ENCODE data around the gene CHIC1.

DNA sequence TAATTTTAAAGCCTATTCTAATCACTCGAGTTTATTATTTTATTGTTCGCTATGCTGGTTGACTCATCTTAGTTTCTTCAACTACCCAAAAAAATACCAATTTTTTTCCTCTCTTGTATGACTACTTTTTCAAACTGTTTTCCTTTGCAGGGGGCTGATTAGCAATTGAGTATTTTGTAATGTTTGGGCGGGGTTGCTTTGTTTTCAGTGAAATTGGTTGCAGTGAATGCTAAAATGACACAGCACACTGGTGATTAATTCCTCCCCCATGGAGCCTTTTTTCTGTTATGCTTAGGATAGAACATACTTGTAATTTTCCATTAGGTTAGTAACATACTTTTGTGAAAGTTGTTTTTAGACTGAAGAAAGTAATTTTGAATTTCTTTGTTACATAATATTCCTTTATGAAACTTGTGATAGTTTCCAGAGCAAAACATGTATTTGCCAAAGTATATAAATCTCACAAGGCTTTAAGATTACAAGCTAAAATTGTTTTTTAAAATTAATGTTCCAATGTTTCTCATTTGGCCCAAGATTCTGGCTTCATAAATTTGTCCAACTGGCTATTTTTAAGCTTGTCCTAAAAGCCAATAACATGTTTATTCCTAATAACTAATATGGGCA, 120.4 kb downstream of the CHIC1 start:
- TF ChIP-seq, protein P1, sequence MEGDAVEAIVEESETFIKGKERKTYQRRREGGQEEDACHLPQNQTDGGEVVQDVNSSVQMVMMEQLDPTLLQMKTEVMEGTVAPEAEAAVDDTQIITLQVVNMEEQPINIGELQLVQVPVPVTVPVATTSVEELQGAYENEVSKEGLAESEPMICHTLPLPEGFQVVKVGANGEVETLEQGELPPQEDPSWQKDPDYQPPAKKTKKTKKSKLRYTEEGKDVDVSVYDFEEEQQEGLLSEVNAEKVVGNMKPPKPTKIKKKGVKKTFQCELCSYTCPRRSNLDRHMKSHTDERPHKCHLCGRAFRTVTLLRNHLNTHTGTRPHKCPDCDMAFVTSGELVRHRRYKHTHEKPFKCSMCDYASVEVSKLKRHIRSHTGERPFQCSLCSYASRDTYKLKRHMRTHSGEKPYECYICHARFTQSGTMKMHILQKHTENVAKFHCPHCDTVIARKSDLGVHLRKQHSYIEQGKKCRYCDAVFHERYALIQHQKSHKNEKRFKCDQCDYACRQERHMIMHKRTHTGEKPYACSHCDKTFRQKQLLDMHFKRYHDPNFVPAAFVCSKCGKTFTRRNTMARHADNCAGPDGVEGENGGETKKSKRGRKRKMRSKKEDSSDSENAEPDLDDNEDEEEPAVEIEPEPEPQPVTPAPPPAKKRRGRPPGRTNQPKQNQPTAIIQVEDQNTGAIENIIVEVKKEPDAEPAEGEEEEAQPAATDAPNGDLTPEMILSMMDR (IDR thresholded peaks at IDR 0.05; ENCODE audit: insufficient read depth, low read depth, low read length) = no peak
- no peak for TF ChIP-seq EZH2 (IDR thresholded peaks at IDR 0.05; ENCODE audit: insufficient read depth, low read length)

All from astrocyte (in vitro differentiated cells and primary cell).